Limb (tissue), 2 donors: ENCODE data around the gene DNAJC6.
"Not testable (repeated sequence)": the region's sequence is repeated elsewhere in the genome, so short reads cannot be mapped to it uniquely, and the experiment has no call there.

Experiments used
- DNase-seq, 2 donors: peaks; one replicate each; pipeline ENCODE4 v3.0.0-alpha.2; 2016; ENCODE audit errors: extremely low spot score in 2 of 2

The DNAJC6 gene

GRCh38 chr1:65429078-65429477, 119.7 kb downstream of the DNAJC6 start:
- no peak for DNase-seq

- DNase-seq, result no peak
These were observed 120.5 kb downstream of the DNAJC6 start for GRCh38 chr1:65429806-65430205.

GRCh38 chr1:65431111-65431705, 121.9 kb downstream of the DNAJC6 start:
- DNase-seq, result peak in 1 of 2 donors; percentile 59

GRCh38 chr1:65432918-65433317, 123.6 kb downstream of the DNAJC6 start:
- no peak for DNase-seq

GRCh38 chr1:65434255-65434654, 124.9 kb downstream of the DNAJC6 start:
- no peak for DNase-seq

GRCh38 chr1:65434760-65435159, 125.4 kb downstream of the DNAJC6 start:
- no peak for DNase-seq

- DNase-seq, result peak in 1 of 2 donors; percentile 38
These were observed 126.6 kb downstream of the DNAJC6 start for GRCh38 chr1:65435987-65436386.

GRCh38 chr1:65437616-65438015, 128.3 kb downstream of the DNAJC6 start:
- DNase-seq, result no peak

- no peak for DNase-seq
These were observed 131.1 kb downstream of the DNAJC6 start for GRCh38 chr1:65440322-65440900.

GRCh38 chr1:65440915-65441314, 131.6 kb downstream of the DNAJC6 start:
- no peak for DNase-seq

- DNase-seq, result no peak
These were observed 132.1 kb downstream of the DNAJC6 start for GRCh38 chr1:65441464-65441863.

GRCh38 chr1:65442442-65442841, 133.1 kb downstream of the DNAJC6 start:
- DNase-seq, result no peak

GRCh38 chr1:65443647-65444046, 134.3 kb downstream of the DNAJC6 start:
- DNase-seq, result no peak

- no peak for DNase-seq
These were observed 134.8 kb downstream of the DNAJC6 start for GRCh38 chr1:65444128-65444640.

GRCh38 chr1:65445837-65446236, 136.5 kb downstream of the DNAJC6 start:
- no peak for DNase-seq

GRCh38 chr1:65449214-65449823, 140.0 kb downstream of the DNAJC6 start:
- no peak for DNase-seq

GRCh38 chr1:65455678-65456077, 146.3 kb downstream of the DNAJC6 start:
- not testable (repeated sequence) for DNase-seq

- no peak for DNase-seq
These were observed 147.1 kb downstream of the DNAJC6 start for GRCh38 chr1:65456481-65456880.

GRCh38 chr1:65457868-65458267, 148.5 kb downstream of the DNAJC6 start:
- DNase-seq, result no peak

- DNase-seq, result no peak
These were observed 149.5 kb downstream of the DNAJC6 start for GRCh38 chr1:65458730-65459396.

- DNase-seq, result no peak
These were observed 150.0 kb downstream of the DNAJC6 start for GRCh38 chr1:65459397-65459768.
